22Rv1 (cell line): ENCODE data around the gene FAM47E.

Experiments
- ZFX ChIP-seq: fragments of 450-650 bp; IDR thresholded peaks from 2 replicates; pipeline ENCODE4 v1.6.1; 2017; ENCODE audit warnings: antibody characterized with exemption, borderline replicate concordance
- TF ChIP-seq, protein P1 (sequence below): fragments of 450-650 bp; IDR thresholded peaks from 2 replicates; pipeline ENCODE4 v1.5.1; 2017; ENCODE audit warnings: mild to moderate bottlenecking

DNA sequence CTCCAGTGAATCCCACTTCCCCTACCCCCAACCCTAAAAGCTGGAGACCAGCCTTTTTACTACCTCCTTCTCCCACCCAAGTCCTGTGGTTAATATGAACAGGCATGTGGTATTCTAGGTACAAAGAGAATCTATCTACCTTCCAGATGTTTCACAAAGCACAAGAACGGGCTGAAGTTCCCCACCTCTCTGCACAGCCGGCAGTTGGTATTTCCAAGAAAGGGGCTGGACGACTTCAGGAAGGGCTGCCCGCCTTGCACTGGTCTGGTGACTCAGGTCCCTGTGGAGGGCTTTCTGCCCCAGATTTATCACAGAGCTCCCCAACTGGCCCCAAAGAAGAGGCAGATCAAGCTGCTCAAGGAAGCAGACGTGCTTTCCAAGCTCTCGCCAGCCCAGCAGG, 4.5 kb downstream of the FAM47E start:
- TF ChIP-seq, protein P1, sequence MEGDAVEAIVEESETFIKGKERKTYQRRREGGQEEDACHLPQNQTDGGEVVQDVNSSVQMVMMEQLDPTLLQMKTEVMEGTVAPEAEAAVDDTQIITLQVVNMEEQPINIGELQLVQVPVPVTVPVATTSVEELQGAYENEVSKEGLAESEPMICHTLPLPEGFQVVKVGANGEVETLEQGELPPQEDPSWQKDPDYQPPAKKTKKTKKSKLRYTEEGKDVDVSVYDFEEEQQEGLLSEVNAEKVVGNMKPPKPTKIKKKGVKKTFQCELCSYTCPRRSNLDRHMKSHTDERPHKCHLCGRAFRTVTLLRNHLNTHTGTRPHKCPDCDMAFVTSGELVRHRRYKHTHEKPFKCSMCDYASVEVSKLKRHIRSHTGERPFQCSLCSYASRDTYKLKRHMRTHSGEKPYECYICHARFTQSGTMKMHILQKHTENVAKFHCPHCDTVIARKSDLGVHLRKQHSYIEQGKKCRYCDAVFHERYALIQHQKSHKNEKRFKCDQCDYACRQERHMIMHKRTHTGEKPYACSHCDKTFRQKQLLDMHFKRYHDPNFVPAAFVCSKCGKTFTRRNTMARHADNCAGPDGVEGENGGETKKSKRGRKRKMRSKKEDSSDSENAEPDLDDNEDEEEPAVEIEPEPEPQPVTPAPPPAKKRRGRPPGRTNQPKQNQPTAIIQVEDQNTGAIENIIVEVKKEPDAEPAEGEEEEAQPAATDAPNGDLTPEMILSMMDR, result no peak
- no peak for TF ChIP-seq ZFX
